Prostate gland (tissue), 2 donors: ENCODE measurements around the gene IGSF1.

Experiments used
- CTCF ChIP-seq, 4 experiments: fragments of 200-600 bp in 2 of 4; fragments of 450-650 bp in 2 of 4; sonication (generic) in 2 of 4; IDR thresholded peaks; 1 replicate in 3 of 4; 2 replicates in 1 of 4; pipeline ENCODE4 v1.5.1; 2016 to 2019; ENCODE audit warnings: antibody characterized with exemption in 4 of 4, mild to moderate bottlenecking in 2 of 4, moderate library complexity in 2 of 4
- POLR2A ChIP-seq: fragments of 450-650 bp; IDR thresholded peaks from one replicate; pipeline ENCODE4 v1.6.1; 2016; ENCODE audit warnings: antibody characterized with exemption, mild to moderate bottlenecking

GRCh38 chrX:131264053-131264452 is 25.1 kb downstream of the IGSF1 start:
- TF ChIP-seq POLR2A = no peak
- TF ChIP-seq CTCF (IDR thresholded peaks at IDR 0.05) = no peak
